Measurements from ENCODE around the gene B3GALT5. TPM values are rescaled to one million over a fixed set of nuclear protein-coding genes. Genes with fewer than 3 reads are reported as not detected.

Gene B3GALT5
- total RNA-seq, 1 experiment from 2014 or later: not detected

DNA sequence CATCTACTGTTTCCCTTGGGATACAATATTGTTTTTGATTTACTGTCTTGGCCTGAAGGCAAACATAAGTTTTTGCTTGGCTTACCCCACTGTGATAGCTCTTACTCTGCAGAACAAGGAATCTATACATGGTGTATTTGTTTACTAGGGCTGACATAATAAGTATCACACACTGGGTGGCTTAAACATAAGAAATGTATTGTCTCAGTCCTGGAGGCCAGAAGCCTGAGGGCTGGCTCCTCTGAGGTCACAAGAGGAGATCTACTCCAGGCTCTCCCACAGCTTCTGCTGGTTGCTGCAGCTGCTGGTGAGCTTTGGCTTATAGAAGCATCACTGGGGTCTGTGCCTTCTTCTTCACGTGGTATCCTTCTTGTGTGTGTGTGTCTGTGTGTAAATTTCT lies 101.6 kb downstream of the B3GALT5 start:
- in situ Hi-C loops (cut with HindIII; ENCODE audit: low sequenced_read_pairs): no loop called here
- DNase-seq (ENCODE audit: low spot score): no peak

DNA sequence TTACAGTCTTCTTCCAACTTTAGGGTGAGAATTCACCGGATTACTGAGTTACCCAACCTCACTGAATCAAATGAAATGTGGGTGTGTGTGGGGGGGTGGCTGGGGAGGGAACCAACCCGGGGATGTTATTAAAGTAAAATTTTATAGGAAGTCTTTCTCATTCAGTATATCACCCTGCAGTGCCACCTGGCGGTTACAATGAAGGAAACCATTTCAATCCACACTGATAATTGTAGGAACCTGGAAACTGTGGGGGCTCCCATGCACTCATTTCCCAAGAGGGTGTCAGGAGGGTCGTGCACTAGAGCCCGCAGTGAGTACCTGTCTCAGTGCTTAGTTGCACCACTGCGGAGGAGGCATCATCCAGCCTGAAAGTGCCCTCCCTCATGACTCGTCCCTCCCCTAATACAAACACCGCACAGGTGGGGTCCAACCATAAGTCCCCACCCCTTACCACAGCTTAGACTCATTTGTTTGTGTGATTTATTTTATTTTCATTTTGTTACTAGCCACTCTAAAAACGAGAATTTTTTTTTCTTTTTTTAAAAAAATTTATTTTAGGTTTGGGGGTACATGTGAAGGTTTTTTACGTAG lies 103.2 kb downstream of the B3GALT5 start:
- in situ Hi-C loops (cut with HindIII; ENCODE audit: low sequenced_read_pairs): no loop called here
- peak; percentile 49 for DNase-seq (ENCODE audit: low spot score)

DNA sequence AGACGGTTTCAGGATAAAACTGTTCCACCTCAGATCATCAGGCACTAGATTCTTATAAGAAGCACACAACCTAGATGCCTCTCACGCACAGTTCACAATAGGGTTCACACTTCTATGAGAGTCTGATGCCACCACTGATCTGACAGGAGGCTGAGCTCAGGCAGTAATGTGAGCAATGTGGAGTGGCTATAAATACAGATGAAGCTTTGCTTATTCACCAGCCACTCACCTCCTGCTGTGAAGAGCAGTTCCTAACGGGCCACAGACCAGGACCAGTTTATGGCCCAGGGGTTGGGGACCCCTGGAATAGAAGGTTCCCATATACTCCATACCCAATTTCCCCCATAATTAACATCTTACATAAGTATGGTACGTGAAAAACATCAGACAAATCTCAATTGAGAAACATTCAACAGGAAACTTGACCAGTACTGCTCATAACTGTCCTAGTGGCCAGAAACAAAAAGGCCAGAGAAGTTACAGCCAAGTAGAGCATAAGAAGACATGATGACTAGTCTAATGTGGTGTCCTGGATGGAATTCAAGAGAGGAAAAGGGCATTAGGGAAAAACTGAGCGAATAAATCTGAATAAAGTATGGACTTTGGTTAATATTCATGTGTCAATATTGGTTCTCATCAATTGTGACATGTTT lies 107.5 kb downstream of the B3GALT5 start:
- in situ Hi-C loops (cut with HindIII; ENCODE audit: low sequenced_read_pairs): no loop called here
- no peak for DNase-seq (ENCODE audit: low spot score)

DNA sequence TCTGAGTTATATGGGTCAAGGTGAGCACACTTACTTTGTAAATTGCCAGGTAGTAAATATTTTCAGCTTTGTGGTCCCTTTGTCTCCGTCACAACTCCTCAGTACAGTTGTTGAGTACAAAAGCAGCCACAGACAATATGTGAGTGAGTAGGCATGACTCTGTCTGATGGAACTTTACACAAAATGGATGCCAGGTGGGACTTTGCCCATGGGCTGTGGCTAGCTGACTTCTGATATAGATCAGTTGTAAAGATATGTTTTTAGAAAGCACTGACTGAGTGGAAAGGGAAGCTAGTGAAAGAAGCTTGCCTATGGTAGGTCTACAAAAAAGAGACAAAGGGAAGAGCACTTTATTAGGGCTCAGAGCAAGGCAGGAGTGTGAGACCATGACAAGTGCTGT lies 109.1 kb downstream of the B3GALT5 start:
- in situ Hi-C loops (cut with HindIII; ENCODE audit: low sequenced_read_pairs): no loop called here

More for the DNA sequence above, 109.1 kb downstream of the B3GALT5 start:
- no peak for DNase-seq (ENCODE audit: low spot score)

Other genes with a start within 250 kb of the B3GALT5 start
- gene LCA5L, start 167.2 kb upstream of the B3GALT5 start, total RNA-seq (2014; rRNA removed; shearing (Covaris generic)): 0.18 and 5.0 TPM in 2 replicates
- 0.86 and 2.2 TPM in 2 replicates for gene SH3BGR, start 161.0 kb upstream of the B3GALT5 start, total RNA-seq (2014; rRNA removed; shearing (Covaris generic))
- gene IGSF5, start 132.2 kb downstream of the B3GALT5 start, total RNA-seq (2014; rRNA removed; shearing (Covaris generic)): 0.51 TPM in 1 of 2 replicates, not detected in the other

Measured in G401 (cell line).